Activated T-cell treated with anti-CD3 and anti-CD28 coated beads, Interleukin-2, amount 50 U/mL, for 72 hours (primary cell): ENCODE results near the gene OR1J4. TPM values are rescaled to one million over a fixed set of nuclear protein-coding genes. Genes with fewer than 3 reads are reported as not detected.
A peak's percentile ranks its signal among the peaks of the same experiment; 100 is the strongest.
"Not testable (repeated sequence)": the region's sequence is repeated elsewhere in the genome, so short reads cannot be mapped to it uniquely, and the experiment has no call there.

Experiments used
- ATAC-seq, 2 donors: fragments of 150-1000 bp; cut with Tn5 transposase; replicated peaks in 1 of 2; 2 replicates each; pipeline ENCODE4 v1.10.0; 2021; ENCODE audit warnings: moderate library complexity in 2 of 2, mild to moderate bottlenecking in 1 of 2
- DNase-seq, 2 donors: peaks; one replicate each; pipeline ENCODE4 v3.0.0; 2021 to 2022; ENCODE audit warnings: mixed read lengths in 1 of 2
- H3K27ac Mint-ChIP-seq: one replicate; pipeline ENCODE4 v1.8.0; 2022; ENCODE audit warnings: mild to moderate bottlenecking, moderate library complexity, mixed read lengths
- H3K27me3 Mint-ChIP-seq: one replicate; pipeline ENCODE4 v1.8.0; 2022; ENCODE audit warnings: low read depth, mixed read lengths
- H3K36me3 Mint-ChIP-seq, 2 donors: one replicate each; pipeline ENCODE4 v1.8.0; 2022; ENCODE audit warnings: mixed read lengths in 2 of 2, mild to moderate bottlenecking in 1 of 2; ENCODE audit not compliant: insufficient read depth in 2 of 2
- H3K4me1 Mint-ChIP-seq: one replicate; pipeline ENCODE4 v1.8.0; 2022; ENCODE audit warnings: low read depth, mixed read lengths
- H3K4me3 Mint-ChIP-seq, 2 donors: one replicate each; pipeline ENCODE4 v1.8.0; 2022; ENCODE audit warnings: mild to moderate bottlenecking in 2 of 2, mixed read lengths in 2 of 2, moderate library complexity in 2 of 2
- H3K9me3 Mint-ChIP-seq, 2 donors: one replicate each; pipeline ENCODE4 v1.8.0; 2022; ENCODE audit warnings: mixed read lengths in 2 of 2
- total RNA-seq, 2 donors: library from RNA; stranded (reverse); gene quantifications; one replicate each; pipeline ENCODE4 v1.2.3, GENCODE V29; 2022

The OR1J4 gene
- under 1 TPM in 1 of 2 donors, not detected in 1; 0.26 TPM for total RNA-seq

- Mint-ChIP-seq H3K27ac (no peak within 1 kb of the TSS), H3K4me1 (no peaks in the 10 kb centered on the region), H3K27me3 (peaks cover 13% of the 10 kb centered on the region), H3K4me3 (no peak within 1 kb of the TSS), H3K36me3 (no peaks in the 10 kb centered on the region), H3K9me3 (peaks cover 0 to 3% of the 10 kb centered on the region in 2 donors)
- ATAC-seq, result no peak
- DNase-seq, result no peak
Measured at GRCh38 chr9:122518841-122519240, at the start of gene OR1J4. TSS of gene OR1J4 (plus strand) at chr9:122519141. CDS start at chr9:122519141, 0 bp downstream.

- H3K36me3 Mint-ChIP-seq, result no peaks in the 10 kb centered on the region
- peaks cover 9% of the 10 kb centered on the region for H3K27me3 Mint-ChIP-seq
- peaks cover 7% of the 10 kb centered on the region for H3K4me1 Mint-ChIP-seq
Measured at GRCh38 chr9:122474561-122474960, 44.4 kb upstream of the OR1J4 start.

GRCh38 chr9:122475717-122476116 lies 43.2 kb upstream of the OR1J4 start:
- DNase-seq (no peak), ATAC-seq (no peak)
- no peak overlapping the region for H3K4me3 Mint-ChIP-seq
- peaks cover 7% of the 10 kb centered on the region for H3K4me1 Mint-ChIP-seq
- H3K36me3 Mint-ChIP-seq, result no peaks in the 10 kb centered on the region
- no peaks in the 10 kb centered on the region for H3K9me3 Mint-ChIP-seq
- H3K27me3 Mint-ChIP-seq, result peaks cover 9% of the 10 kb centered on the region
- H3K27ac Mint-ChIP-seq, result no peak overlapping the region

More at GRCh38 chr9:122474561-122474960, 44.4 kb upstream of the OR1J4 start:
- DNase-seq, result no peak
- H3K4me3 Mint-ChIP-seq, result no peak overlapping the region
- H3K9me3 Mint-ChIP-seq, result no peaks in the 10 kb centered on the region
- ATAC-seq, result no peak
- H3K27ac Mint-ChIP-seq, result no peak overlapping the region

GRCh38 chr9:122477346-122477745 lies 41.6 kb upstream of the OR1J4 start:
- Mint-ChIP-seq H3K4me3 (no peak overlapping the region), H3K27ac (no peak overlapping the region), H3K27me3 (peaks cover 9% of the 10 kb centered on the region), H3K9me3 (no peaks in the 10 kb centered on the region), H3K36me3 (no peaks in the 10 kb centered on the region), H3K4me1 (peaks cover 7% of the 10 kb centered on the region)
- DNase-seq (peak in 1 of 2 donors; percentile 14), ATAC-seq (peak; percentile 90 to 98)

GRCh38 chr9:122477826-122478225 lies 41.1 kb upstream of the OR1J4 start, which contains the start of gene OR1J1:
TSS of gene OR1J1 (minus strand) at chr9:122477926. CDS start at chr9:122477926, 0 bp downstream.
- Mint-ChIP-seq H3K9me3 (no peaks in the 10 kb centered on the region), H3K27me3 (peaks cover 9% of the 10 kb centered on the region), H3K27ac (no peak within 1 kb of the TSS), H3K36me3 (no peaks in the 10 kb centered on the region), H3K4me3 (no peak within 1 kb of the TSS), H3K4me1 (peaks cover 7% of the 10 kb centered on the region)
- no peak for DNase-seq
- ATAC-seq, result no peak

- Mint-ChIP-seq H3K4me3 (no peak overlapping the region), H3K27me3 (peaks cover 9% of the 10 kb centered on the region), H3K9me3 (no peaks in the 10 kb centered on the region), H3K27ac (no peak overlapping the region), H3K36me3 (no peaks in the 10 kb centered on the region), H3K4me1 (peaks cover 7% of the 10 kb centered on the region)
- ATAC-seq (no peak), DNase-seq (no peak)
Measured at GRCh38 chr9:122479062-122479461, 39.9 kb upstream of the OR1J4 start.

GRCh38 chr9:122498883-122499288 lies 20.1 kb upstream of the OR1J4 start:
- Mint-ChIP-seq H3K27ac (no peak overlapping the region), H3K27me3 (peaks cover 28% of the 10 kb centered on the region), H3K4me1 (no peaks in the 10 kb centered on the region), H3K36me3 (peaks cover 2% of the 10 kb centered on the region in 2 donors), H3K4me3 (no peak overlapping the region), H3K9me3 (no peaks in the 10 kb centered on the region)
- peak in 1 of 2 donors; percentile 33 for ATAC-seq
- peak; percentile 7 to 10 for DNase-seq

GRCh38 chr9:122506964-122507363 lies 12.0 kb upstream of the OR1J4 start:
- no peaks in the 10 kb centered on the region for H3K4me1 Mint-ChIP-seq
- ATAC-seq, result no peak
- no peak overlapping the region for H3K4me3 Mint-ChIP-seq
- H3K27me3 Mint-ChIP-seq, result peaks cover 24% of the 10 kb centered on the region
- H3K36me3 Mint-ChIP-seq, result no peaks in the 10 kb centered on the region
- H3K27ac Mint-ChIP-seq, result no peak overlapping the region
- DNase-seq, result no peak
- no peaks in the 10 kb centered on the region for H3K9me3 Mint-ChIP-seq

GRCh38 chr9:122510502-122510901 lies 8.4 kb upstream of the OR1J4 start, which contains the start of gene OR1J2:
TSS of gene OR1J2 (plus strand) at chr9:122510802. CDS start at chr9:122510802, 0 bp downstream.
- H3K27me3 Mint-ChIP-seq, result peaks cover 24% of the 10 kb centered on the region
- no peak within 1 kb of the TSS for H3K4me3 Mint-ChIP-seq
- H3K4me1 Mint-ChIP-seq, result no peaks in the 10 kb centered on the region
- ATAC-seq (no peak), DNase-seq (no peak)
- no peaks in the 10 kb centered on the region for H3K9me3 Mint-ChIP-seq
- H3K36me3 Mint-ChIP-seq, result no peaks in the 10 kb centered on the region
- no peak within 1 kb of the TSS for H3K27ac Mint-ChIP-seq

- no peak for ATAC-seq
- H3K4me1 Mint-ChIP-seq, result no peaks in the 10 kb centered on the region
- no peak overlapping the region for H3K27ac Mint-ChIP-seq
- H3K36me3 Mint-ChIP-seq, result no peaks in the 10 kb centered on the region
- H3K9me3 Mint-ChIP-seq, result peaks cover 0 to 3% of the 10 kb centered on the region in 2 donors
- DNase-seq, result no peak
- H3K4me3 Mint-ChIP-seq, result no peak overlapping the region
- peaks cover 11% of the 10 kb centered on the region for H3K27me3 Mint-ChIP-seq
Measured at GRCh38 chr9:122518226-122518625, 715 bp upstream of the OR1J4 start.

- no peaks in the 10 kb centered on the region for H3K36me3 Mint-ChIP-seq
- no peak overlapping the region for H3K4me3 Mint-ChIP-seq
- H3K9me3 Mint-ChIP-seq, result peaks cover 0 to 3% of the 10 kb centered on the region in 2 donors
- H3K4me1 Mint-ChIP-seq, result no peaks in the 10 kb centered on the region
- DNase-seq, result no peak
- no peak overlapping the region for H3K27ac Mint-ChIP-seq
- no peak for ATAC-seq
- peaks cover 13% of the 10 kb centered on the region for H3K27me3 Mint-ChIP-seq
Measured at GRCh38 chr9:122519376-122519775, 435 bp downstream of the OR1J4 start.

GRCh38 chr9:122526602-122527001 lies 7.7 kb downstream of the OR1J4 start:
- Mint-ChIP-seq H3K4me1 (no peaks in the 10 kb centered on the region), H3K27me3 (peaks cover 14% of the 10 kb centered on the region), H3K4me3 (no peak overlapping the region), H3K9me3 (peaks cover 0 to 3% of the 10 kb centered on the region in 2 donors), H3K36me3 (no peaks in the 10 kb centered on the region), H3K27ac (no peak overlapping the region)
- peak; percentile 19 for DNase-seq
- peak; percentile 75 for ATAC-seq

GRCh38 chr9:122527193-122527592 lies 8.3 kb downstream of the OR1J4 start, which contains the start of gene OR1N1:
TSS of gene OR1N1 (minus strand) at chr9:122527293. CDS start at chr9:122527293, 0 bp downstream.
- Mint-ChIP-seq H3K27ac (no peak within 1 kb of the TSS), H3K9me3 (peaks cover 0 to 3% of the 10 kb centered on the region in 2 donors), H3K4me1 (no peaks in the 10 kb centered on the region), H3K36me3 (no peaks in the 10 kb centered on the region), H3K27me3 (peaks cover 14% of the 10 kb centered on the region), H3K4me3 (no peak within 1 kb of the TSS)
- no peak for DNase-seq
- ATAC-seq, result no peak

- H3K4me3 Mint-ChIP-seq, ATAC-seq, H3K9me3 Mint-ChIP-seq: not testable (repeated sequence)
Measured at GRCh38 chr9:122531157-122531556, 12.2 kb downstream of the OR1J4 start.

More at GRCh38 chr9:122531157-122531556, 12.2 kb downstream of the OR1J4 start:
- not testable (repeated sequence) for H3K4me1 Mint-ChIP-seq, H3K27ac Mint-ChIP-seq, H3K36me3 Mint-ChIP-seq, H3K27me3 Mint-ChIP-seq, DNase-seq
